AG08395 (cell line): Measurements from ENCODE around the gene PLA2G6.
"Not testable (repeated sequence)": the region's sequence is repeated elsewhere in the genome, so short reads cannot be mapped to it uniquely, and the experiment has no call there.

Experiments
- DNase-seq: peaks from one replicate; pipeline ENCODE4 v3.0.0; 2012; ENCODE audit warnings: mixed read lengths, low spot score

Gene PLA2G6

GRCh38 chr22:38129856-38130255, 51.8 kb downstream of the PLA2G6 start:
- DNase-seq, result no peak

DNA sequence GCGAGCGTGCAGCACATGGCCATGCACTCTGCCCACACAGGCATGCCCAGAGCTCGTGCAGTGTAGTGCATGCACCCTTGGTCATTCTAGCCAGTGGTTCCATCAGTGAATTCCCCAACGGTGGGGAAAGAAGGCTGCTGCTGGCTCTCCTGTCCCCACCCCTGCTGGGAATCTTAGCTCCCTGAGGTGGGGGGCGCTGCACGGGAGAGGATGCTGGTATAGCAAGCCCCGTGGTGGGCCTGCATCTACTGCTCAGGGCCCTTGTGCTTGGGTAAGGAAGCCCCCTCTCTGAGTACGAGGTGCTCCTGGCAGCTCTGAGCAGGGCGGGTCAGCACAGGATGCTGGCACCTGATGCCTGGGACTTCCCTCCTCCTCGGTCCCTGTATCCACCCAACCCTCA, 52.6 kb downstream of the PLA2G6 start:
- DNase-seq, result no peak

- no peak for DNase-seq
Observed at GRCh38 chr22:38127869-38128268, 53.8 kb downstream of the PLA2G6 start.

DNA sequence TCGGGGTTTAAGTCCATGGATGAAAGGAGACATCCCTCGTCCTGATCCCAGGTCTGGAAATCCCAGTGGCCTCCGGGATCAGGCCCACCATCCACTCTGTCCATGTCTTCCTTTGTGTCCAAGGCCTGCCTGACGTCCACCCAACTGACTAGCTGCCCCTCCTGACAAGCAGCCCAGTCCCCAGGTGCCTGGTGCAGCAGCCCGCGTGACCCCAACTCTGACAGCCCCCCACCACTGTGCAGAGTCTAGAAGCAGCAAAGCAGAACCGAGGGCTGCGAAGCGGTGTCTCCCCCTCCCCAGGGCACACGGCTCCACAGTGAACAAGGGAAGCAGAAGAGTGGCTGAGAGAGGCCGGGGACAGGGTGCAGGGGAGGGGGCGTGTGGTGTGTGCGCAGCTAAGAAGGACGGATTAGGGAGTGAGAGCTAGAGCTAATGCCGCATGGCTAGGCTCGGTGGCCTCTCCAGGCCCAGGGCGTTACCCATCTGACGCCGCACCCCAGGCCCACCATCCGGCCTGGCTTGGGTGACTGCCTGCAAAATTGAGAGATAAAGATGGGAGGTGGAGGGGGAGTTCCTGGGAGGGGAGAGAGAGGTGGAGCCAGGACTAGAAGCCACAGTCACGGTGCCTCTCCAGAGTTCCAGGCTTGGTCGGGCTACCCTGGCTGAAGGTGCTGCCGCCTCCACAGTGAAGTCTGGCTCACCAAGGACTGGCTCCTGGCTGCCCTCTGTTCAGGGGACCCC, 54.5 kb downstream of the PLA2G6 start:
- no peak for DNase-seq

DNA sequence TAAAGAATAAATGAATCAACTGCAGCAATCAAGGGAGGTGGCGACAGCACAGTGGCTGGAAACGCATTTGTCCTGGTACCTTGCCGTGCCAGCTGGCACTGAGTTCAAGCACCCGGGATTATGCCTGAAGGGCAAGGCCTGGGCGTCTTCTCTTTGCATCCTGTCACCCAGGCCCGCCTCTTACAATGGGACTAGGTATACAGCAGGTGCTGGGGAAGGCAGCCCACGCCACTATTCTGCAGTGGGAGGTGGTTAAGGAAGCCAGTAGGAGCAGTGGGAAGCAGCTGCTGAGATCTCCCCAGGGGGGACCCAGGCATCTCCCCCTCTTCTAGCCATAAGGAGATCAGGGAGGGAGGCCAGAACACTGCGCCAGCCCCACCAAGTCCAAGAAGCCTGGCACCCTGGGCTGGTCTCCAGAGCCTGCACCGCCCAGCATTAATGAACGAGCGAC, 55.9 kb downstream of the PLA2G6 start:
- no peak for DNase-seq

GRCh38 chr22:38125038-38125610, 56.5 kb downstream of the PLA2G6 start:
- DNase-seq, result no peak

DNA sequence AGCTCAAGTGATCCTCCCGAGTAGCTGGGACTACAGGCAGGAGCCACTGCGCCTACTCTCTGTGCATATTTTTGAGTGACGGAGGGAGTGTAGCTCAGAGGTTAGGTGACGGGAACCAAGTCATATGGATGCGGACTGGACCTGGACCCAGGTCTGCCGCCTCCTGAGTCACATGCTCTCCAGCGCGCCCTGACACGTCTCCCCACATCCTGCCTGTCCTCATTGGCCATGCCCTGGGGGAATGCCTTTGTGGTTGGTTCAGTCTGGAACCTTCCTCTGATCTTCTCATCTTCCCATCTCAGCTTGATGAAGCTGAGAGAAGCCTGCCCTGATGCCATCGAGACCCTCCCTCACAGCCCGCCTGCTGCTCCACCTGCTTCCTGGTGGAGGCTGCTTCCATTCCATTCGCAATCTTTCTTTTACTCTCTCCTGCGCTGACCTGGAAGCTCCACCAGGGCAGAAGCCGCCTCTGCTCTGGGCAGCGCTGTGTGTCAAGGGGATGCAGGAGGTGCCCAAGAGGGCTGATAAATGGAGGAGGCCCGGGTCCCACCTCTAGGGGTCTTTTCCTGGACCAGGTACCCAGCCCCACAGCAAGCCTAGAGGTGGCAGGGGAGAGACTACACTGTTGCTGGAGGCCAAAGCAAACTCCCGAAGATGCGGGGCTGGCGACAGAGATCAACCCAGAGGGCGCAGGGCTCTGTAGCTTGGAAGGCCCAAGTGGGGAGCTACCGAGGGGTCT, 57.2 kb downstream of the PLA2G6 start:
- no peak for DNase-seq

DNA sequence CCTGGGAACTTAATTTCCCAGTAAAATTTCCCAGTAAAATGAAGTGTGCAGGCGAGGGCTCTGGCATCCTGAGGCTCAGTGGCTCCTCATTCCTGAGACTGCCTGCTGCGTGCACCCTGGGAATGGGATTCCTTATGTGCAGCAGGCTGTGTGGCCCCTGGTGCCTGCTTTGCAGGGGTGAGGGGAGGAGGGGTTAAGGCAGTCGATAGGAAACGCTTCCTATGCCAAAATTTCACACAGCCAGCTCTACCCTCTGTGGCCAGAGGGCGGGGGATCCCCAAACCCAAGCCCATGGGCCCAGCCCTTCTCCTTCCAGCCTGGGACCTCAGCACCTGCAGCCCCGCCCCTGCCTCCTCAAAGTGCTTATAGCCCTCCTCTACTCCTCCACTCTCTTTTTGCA, 59.0 kb downstream of the PLA2G6 start:
- no peak for DNase-seq

DNA sequence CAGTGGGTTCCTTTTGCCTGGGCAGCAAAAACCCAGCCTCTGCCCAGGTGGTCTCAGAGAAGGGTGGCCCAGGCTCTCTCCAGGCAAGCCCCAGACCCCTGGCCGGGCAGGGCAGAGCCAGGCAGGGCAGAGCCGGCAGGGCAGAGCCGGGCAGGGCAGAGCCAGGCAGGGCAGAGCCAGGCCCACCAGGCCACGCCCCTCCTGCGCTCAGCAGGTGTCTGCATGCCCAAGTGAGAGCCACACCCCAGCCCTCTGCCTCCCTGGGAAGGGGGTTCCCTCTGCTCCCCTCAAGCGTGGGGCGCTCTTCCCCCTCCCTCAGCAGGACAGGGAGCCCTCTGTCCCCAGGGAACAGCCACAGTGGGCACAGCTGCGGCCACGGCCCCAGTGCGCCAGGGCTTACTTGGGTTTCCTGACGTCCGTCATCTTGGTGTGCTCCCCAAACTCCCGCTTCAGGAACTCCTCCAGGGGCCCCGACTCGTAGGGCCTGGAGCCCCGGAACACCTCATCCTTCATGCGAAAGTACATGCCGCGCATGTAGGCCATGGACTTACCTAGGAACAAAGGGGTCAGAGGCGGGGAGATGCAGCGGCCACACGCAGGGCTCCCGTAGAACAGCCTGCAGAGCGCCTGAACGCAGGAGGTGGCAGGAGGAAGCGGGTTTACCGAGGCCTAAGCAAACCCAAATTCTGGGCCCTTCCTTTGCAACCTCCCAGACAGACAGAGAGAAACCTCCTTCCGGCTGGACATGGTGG, 61.1 kb downstream of the PLA2G6 start:
- no peak for DNase-seq

GRCh38 chr22:38118747-38119146, 62.9 kb downstream of the PLA2G6 start:
- DNase-seq, result not testable (repeated sequence)

DNA sequence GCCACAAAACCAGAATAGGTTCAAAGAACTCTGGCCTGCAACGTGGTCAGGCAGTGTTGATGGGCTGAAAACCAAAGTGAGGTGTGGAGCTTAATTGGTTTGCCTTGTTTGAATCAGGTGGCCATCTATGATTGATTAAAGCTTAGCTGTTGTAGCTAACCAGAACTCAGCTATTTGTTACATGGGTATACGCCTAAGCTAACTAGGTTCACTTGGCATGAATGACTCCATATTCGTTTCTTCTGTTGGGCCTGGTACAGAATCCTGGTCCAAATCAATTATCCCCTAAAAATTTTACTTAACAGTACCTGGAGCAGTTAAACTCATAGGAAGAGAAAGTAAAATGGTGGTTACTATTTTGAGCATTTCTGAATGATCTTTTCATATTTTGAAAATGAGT, 63.4 kb downstream of the PLA2G6 start:
- DNase-seq, result no peak

DNA sequence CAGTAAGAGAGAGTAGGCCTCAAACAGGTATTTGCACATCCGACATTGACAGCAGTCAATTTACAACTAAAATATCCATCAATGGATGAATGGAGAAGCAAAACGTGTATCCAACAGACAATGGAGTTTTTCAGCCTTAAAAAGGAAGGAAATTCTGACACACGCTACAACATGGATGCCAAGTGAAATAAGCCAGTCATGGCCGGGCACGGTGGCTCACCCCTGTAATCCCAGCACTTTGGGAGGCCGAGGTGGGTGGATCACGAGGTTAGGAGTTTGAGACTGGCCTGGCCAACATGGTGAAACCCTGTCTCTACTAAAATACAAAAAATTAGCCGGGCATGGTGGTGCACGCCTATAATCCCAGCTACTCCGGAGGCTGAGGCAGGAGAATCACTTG, 64.1 kb downstream of the PLA2G6 start:
- not testable (repeated sequence) for DNase-seq

DNA sequence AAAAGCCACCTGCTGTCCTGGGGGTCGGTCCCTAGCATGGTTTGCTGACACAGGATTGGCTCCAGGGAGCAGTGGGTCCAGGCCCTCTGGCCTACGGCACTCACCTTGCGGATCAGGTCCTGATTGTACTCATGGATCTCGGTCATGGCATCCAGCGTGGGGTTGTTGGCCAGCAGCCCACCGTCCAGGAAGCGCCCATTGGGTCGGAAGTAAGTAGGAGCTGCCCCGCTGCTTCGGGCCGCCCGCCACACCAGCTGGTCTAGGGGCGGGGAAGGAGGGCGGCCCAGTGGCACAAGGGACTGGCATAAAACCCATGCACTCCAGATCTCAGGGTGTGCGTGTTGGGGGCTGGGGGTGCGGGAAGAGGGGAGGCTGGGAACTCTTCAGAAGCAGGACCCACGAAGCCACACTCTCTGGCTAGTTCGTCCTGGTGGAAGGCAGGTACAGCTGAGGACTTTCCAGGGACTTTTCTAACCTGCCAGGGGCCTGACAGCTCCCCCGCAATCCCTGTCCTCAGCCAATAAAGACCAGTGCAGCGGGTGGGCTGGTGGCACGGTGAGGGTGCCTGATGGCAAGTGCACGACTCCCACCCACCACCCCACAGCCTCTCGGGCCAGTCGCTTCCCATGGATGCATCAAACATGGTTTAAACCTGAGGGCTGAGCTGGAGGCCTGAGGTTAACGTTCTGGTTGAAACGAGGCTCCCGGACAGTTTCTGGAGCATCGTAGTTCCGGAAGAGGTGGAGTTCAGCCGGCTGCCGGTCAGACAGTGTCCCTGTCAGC, 66.0 kb downstream of the PLA2G6 start:
- DNase-seq, result no peak

- peak; percentile 96 for DNase-seq
Observed at GRCh38 chr22:38114484-38115398, 66.9 kb downstream of the PLA2G6 start.

DNA sequence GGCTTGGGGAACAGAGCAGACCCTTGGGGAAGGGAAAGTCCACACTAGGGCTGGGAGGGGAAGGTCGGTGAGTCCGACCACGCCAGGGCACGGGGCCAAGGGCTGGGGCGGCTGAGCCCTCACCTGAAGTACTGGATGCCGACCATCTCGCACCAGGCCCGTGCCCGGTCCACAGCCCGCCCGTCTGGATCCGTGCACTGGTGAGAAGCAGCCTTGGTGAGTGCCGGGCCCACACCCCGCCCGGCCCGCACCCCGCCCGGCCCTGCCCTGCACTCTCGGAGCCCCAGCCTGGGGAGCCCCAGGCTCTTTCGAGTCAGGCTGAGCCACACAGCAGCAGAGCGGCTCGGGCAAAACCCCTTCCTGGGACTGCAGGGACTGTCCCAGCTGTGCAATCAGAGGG, 69.2 kb downstream of the PLA2G6 start:
- no peak for DNase-seq

- DNase-seq, result no peak
Observed at GRCh38 chr22:38111925-38112355, 69.7 kb downstream of the PLA2G6 start.

DNA sequence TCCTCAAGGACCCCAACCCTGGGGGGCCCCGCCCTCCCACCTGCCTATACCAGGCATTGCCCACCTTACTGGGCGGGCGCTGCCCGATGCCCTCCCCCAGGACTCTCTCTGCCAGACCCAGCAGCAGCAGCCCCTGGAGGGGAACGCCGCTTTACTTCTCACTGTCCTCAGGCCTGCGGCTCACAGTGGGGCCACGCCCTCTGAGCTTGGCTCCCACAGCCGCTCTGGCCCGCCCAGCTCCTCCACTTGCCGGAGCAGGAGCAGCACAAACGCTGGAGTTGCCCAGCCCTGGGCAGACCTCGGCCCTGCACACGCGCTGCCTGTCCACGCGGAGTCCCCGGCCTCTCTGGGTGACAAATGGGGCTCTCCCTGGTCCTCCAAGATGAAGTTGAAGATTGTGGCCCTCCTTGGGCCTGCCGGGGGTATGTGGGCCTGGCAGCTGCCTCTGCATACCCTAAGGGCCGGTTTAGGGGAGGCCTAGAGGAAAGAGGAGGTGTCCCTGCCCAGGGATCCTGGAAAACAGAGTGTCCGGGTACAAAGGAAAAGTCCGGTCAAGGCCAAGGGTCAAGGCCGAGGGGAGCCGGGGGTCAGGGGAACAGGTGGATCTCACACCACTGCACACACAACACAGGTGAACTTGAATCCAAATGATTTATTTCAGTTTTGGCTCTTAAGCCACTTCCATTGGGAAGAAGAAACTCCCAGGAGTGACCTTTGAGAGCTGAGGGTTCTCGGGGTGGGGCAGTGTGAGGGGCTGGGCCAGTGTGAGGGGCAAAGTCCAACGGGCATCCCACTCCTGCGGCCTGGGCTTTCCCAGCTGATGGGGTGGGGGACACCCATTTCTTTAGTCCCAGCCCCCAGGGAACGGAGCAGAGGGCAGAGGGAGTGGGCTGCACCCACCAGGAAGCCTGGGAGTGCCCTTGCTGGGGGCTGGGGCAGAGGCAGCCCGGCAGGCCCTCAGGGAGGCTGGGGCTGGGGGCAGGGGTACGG, 70.5 kb downstream of the PLA2G6 start:
- DNase-seq, result no peak

- no peak for DNase-seq
Observed at GRCh38 chr22:38110008-38110862, 71.4 kb downstream of the PLA2G6 start, which contains the start of gene BAIAP2L2. TSS of gene BAIAP2L2 (minus strand) at chr22:38110684. CDS start at chr22:38110525, 159 bp downstream.
